ENCODE measurements around the gene SALL3.

DNA sequence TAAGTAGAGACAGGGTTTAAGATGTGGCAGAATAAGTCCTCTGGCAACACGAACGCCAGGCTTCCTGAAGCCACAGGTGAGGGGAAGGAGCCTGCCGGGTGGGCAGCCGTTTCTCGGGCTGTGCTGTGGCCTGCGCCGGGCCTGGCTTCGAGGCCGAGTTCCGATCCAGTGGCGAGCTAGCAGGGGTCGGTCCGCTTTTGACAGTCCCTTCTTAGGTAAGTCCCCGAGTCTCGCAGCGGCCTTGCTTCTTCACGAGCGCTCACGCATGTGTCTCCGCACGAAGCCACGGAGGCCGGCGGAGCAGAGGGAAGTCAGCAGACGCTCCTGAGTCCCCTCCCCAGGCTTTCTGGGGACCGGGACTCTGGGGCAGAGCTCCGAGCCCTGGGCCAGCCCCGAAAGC, 26.0 kb downstream of the SALL3 start:
- TF ChIP-seq POLR2AphosphoS5 (IDR thresholded peaks at IDR 0.05) = no peak
- TF ChIP-seq, protein P1, sequence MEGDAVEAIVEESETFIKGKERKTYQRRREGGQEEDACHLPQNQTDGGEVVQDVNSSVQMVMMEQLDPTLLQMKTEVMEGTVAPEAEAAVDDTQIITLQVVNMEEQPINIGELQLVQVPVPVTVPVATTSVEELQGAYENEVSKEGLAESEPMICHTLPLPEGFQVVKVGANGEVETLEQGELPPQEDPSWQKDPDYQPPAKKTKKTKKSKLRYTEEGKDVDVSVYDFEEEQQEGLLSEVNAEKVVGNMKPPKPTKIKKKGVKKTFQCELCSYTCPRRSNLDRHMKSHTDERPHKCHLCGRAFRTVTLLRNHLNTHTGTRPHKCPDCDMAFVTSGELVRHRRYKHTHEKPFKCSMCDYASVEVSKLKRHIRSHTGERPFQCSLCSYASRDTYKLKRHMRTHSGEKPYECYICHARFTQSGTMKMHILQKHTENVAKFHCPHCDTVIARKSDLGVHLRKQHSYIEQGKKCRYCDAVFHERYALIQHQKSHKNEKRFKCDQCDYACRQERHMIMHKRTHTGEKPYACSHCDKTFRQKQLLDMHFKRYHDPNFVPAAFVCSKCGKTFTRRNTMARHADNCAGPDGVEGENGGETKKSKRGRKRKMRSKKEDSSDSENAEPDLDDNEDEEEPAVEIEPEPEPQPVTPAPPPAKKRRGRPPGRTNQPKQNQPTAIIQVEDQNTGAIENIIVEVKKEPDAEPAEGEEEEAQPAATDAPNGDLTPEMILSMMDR (IDR thresholded peaks at IDR 0.05) = no peak

Data from suprapubic skin (tissue), 3 donors.